Left lobe of liver (tissue), 2 donors: ENCODE results near the gene MAU2. TPM values are rescaled to one million over a fixed set of nuclear protein-coding genes. Genes with fewer than 3 reads are reported as not detected.
A peak's percentile ranks its signal among the peaks of the same experiment; 100 is the strongest.

Experiments
- ATAC-seq: fragments of 200-7000 bp; cut with Tn5 transposase; one replicate; pipeline ENCODE4 v1.9.1; 2020; ENCODE audit warnings: mild to moderate bottlenecking, moderate library complexity
- DNase-seq: peaks from one replicate; pipeline ENCODE4 v3.0.0-alpha.2; 2020; ENCODE audit warnings: low spot score
- total RNA-seq: library from RNA; stranded (reverse); gene quantifications from one replicate; pipeline ENCODE4 v1.2.1, GENCODE V29; 2021
- donor health status: DM: no; HTN: no; CAD: no; lungs with moderate emphysema.
- donor health status: DM: no; HTN: yes; CAD: no.

MAU2 gene
- total RNA-seq, 1 donor from 2014 or later: 24.7 TPM

DNA sequence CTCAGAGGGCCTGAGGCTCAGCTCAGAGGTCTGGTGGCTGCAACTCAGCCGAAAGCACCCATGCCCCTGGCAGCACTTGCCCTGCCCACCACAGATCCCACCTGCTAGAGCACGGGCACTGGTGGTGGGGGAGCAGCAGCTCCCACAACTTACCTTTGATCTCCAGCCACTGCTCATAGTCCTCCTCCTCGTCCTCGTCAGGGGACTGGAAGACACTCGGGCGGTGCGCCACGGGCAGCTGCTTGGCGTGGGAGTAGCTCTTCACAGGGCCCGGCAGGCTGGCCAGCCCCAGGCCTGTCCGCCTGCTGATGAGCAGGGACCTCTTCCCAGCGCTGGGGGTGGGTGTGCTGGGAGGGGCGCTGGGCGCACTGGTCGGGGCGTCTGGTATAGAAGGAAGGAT lies 14.9 kb upstream of the MAU2 start:
- no peak for DNase-seq
- ATAC-seq: no peak

DNA sequence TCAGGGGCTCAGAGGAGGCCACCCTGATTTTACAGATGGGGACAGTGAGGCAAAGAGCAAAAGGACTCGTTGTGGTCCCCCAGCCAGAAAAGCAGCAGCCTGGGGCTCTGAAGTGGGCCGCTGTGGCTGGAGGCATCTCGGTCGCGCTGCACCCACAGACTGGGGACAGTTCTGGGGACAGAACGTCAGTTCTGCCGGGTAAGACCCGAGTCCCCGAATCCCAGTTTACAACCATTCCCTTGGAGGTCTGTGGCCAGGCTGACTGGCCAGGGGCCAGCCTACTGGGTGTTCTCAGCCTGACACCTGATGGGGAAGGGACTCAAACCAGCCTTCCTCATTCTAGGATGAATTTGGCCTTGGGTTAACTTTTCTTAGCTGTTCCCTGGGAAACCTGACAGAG lies 14.4 kb upstream of the MAU2 start:
- DNase-seq (no peak), ATAC-seq (no peak)

DNA sequence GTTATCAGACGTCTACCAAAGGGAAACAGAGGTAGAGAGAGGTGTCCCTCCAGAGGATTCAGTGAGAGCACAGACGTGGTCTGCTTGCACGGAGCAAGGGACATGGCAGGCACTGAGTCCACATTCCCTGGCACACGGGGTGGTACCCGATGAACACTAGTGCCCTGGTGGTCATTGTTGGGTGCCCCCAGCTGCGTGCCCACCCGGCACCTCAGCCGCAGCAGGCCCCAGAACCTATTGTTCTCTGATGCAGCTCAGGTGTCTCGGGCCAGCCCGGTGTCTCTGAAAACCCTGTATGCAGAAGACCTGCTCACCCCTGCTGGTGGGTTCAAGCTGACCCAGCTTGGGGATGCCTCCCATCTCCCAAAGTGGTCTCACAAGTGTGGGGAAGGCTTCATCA lies 12.3 kb upstream of the MAU2 start:
- no peak for ATAC-seq
- no peak for DNase-seq

DNA sequence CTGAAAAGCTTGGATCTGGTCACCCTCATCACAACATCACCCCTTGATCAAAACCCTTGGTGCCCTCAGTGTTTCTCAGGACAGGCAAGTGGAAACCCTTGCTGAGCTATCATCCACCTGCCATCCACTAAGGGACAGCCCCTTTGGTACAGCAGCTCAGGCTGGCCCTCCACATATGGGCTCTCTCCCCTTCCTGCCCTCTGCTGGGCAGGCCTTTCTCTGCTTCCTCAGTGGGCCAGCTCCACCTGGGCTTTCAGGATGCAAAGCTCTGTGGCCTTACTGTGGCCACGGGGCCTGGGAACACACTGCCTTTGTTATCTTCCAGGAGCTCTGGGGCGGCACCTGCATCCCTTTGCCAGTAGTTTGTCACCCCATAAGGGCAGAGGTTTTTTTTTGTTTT lies 5.2 kb upstream of the MAU2 start:
- DNase-seq (no peak), ATAC-seq (no peak)

DNA sequence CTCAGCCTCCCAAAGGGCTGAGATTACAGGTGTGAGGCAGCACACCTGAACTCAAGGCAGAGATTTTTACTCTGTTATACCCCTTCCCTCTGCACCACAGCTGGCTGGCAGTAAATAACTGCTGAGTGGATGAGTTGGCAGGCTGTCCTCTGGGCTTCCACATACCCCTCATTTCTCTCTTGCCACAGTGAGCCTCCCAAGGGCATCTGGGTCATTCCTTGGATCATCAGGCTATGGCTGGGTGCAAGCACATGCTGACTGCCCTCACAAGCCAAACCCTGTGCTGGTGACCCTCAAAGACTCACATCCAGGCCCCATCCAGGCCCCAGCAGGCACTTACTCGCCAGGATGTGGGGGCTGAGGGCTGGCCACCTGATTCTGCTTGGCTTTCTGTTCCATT lies 4.5 kb upstream of the MAU2 start:
- DNase-seq: no peak
- no peak for ATAC-seq

DNA sequence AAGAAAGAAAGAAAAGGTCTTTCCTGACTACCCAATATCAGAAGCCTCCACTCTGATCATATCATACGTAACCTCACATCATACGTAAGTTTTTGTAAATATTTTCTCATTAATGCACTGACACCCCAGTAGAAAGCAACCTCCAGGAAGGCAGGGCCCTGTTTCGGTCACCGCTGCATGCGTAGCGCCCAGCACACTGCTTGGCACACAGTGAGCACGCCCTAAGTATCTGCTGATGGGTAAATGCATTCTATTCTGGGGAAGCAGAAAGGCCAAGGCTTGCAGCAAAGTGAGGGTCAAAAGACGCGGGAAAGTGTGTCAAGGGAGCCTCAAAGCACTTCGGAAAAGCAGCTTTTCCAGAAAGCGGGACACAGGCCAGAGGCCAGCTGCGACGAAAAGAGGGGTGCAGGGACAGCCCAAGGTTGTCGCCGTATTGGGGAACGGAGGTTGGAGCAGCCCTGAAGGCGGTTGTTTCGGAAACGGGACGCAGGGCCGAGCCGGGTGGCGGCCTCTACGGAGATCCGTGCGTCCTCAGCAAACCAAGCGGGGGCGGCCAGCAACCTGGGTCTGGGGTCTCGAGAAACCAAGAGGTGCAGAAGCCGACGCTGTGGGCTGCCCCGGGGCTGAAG lies 783 bp upstream of the MAU2 start:
- no peak for DNase-seq
- peak; percentile 4 for ATAC-seq

DNA sequence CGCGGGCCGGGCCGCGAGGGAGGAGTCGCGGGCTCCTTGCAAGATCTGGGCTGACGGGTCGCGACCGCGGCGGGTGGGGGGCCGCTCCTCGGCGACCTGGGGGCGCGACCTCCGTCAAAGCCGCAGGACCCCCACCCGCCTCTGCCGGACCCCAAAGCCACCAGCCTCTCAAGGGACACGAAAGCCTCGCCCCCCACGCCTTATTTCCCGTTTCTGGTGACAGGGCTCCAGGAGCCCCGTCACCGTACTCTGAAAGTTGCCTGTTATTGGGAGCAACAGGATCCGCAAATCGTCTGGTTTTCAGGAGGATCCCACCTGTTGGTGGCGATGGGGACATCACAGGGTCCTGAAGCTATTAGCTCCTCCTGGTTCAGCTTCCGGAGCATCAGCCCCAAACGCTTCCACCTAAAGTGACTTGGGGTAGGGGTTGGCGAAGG lies 530 bp downstream of the MAU2 start:
- ATAC-seq (no peak), DNase-seq (no peak)

DNA sequence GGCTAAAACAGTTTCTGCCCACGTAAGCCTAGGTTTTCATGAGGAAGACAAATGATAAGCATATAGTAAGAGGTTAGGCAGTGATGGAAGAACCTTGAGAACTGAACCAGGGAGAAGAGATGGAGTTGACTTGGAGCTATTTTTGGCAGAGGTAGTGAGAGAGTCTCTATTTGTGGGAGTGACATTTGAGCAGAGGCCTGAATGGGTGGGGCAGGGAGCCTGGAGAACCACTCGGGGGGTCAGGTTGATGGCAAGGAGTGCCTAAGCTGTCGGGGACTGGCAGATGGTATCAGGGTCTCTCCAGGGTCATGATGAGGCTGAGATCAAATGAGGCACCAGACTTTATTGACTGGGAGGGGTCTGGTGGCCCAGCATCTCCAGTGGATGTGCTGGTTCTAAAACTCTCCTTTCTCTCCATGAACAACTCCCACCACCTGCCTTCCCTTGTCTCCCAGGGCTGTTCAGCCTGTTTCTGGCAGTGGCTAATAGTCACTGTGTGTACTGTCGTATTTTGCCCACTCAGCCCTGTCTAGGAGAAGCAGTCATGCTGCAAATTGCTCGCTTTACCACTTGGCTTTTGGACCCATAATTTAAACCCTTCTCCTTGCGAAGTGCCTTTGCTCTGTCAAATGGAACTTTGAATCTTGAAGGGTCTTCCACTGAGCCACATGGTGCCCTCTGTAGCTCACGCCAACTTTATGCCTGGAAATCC lies 3.6 kb downstream of the MAU2 start:
- ATAC-seq (no peak), DNase-seq (no peak)

DNA sequence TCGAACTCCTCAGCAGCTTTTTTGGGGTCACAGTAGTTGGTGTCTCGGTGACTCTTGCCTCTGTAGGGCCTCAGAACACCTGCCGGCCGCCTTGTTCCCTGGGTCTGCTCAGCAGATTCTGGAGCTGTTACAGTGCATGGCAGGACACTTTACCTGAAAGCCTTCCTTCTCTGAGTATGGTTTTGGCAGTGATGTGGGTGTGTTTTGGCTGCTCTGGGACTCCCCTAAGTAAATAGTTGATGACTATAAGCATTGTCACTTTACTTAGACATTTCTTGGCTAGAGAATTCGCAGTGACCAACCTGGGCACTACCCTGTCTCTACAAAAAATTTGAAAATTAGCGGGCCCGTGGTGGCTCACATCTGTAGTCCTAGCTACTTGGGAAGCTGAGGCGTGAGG lies 7.0 kb downstream of the MAU2 start:
- ATAC-seq: no peak
- no peak for DNase-seq

DNA sequence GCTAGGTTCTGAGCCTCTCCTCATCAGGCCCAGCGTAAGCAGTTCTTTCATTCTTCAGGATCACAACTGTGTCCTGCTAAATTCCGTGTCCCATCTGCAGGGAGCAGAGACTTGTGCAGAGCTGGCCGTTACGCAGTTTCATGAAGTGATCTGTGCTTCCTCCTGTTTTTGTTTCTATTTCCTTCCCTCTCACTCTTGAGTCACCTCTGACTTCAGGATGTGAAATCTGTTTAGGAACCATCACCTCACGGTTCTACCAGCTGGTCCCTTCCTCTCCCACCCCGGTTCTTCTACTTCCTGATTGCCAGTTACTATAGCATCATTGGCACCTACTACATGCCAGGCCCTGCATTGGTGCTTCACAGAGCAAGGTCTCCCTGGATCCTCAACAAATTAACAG lies 8.5 kb downstream of the MAU2 start:
- DNase-seq (no peak), ATAC-seq (no peak)

DNA sequence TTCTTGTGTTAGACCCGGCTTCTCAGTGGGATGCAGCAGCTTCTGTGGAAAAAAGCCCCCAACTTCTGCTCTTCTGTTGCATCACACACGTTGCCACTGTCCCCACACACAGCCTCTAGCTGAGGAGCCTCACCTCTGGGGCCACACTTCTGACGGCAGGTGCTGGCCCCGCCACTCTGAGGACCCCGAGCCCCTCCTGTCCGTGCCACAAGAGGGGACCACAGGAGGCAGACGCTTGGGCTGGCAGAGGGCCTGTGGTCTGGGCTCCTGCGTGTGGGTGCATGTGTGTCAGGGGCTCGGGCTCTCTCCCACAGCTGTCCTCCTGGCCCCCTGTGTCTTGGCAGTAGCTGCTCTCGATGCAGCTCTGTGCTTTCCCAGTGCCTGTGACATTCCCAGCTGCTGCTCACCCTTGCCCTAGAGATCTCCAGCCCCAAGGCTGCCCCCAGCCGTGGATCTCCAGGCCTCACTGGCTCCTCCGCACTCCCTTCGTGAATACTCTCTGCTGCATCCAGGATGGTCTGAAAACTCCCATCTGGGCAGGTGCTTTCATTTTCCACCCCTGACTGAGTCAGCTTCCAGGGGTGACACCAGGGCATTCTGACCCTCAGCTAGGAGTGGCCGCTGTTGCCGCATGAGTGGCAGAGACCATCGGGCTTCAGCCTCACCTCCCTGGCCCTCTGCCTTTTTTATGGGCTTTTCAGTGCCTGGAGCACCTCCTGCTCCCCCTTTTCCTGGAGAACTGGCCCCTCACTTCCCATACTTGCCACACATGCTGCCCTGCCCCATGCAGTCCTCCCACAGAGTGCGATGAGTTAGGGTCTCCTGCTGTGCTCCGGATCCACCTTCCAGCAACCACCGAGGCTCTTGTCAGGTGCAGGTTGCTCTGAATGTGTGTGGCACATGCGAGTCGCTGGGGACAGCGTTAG lies 13.7 kb downstream of the MAU2 start:
- DNase-seq (no peak), ATAC-seq (no peak)

DNA sequence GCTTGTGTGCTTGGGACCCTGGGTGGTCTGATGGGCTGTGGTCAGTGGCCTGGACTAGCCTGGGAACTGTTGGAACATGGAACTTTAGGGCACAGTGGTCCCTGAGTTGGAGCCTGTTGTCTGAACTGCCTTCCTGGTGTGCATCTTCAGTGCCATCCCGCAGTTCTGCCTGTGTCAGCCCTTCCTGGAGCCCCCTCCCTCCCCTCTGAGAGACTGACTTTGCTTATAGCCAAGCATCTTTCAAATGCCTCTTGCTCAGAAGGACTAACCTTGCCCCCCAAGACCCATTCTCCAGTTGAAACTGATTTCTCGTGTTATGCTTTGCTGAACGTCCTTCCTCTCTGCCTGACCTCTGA lies 14.3 kb downstream of the MAU2 start:
- no peak for ATAC-seq

DNA sequence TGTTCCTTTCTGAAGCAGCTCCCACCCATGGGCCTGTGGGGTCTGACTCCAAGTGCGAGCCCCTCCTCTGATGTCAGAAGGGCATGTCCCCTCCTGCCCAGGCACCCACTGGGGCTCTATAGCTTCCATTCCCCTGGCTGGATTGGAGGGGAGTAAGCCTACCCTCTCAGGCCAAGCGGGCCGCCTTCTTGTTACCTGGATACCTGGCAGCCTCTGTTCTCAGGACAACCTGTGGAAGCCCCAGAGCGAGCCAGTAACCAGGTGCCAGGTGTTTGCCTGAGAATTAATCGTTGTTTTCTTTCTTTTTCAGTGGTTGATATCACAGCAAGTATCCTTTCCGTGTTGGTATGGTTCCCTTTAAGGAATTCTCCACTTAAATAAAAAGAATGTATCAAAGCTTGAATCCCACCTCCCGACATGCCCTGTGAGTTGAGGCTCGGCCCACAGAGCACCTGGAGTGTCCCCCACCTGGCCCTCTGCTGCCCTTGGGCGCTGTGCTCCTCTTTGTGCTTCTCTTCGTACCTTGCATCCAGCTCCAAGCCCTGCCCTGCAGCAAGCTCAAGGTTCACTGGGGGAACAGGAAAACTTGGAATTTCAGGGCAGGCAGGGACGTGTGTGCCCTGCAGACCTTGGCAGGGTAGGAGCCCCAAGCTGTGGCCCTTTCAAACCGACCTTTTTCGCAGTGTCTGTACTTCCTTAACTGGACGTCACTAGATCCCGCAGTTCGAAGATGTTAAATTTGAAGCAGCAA lies 15.0 kb downstream of the MAU2 start:
- DNase-seq (no peak), ATAC-seq (no peak)

More for the DNA sequence above, 14.3 kb downstream of the MAU2 start:
- no peak for DNase-seq

DNA sequence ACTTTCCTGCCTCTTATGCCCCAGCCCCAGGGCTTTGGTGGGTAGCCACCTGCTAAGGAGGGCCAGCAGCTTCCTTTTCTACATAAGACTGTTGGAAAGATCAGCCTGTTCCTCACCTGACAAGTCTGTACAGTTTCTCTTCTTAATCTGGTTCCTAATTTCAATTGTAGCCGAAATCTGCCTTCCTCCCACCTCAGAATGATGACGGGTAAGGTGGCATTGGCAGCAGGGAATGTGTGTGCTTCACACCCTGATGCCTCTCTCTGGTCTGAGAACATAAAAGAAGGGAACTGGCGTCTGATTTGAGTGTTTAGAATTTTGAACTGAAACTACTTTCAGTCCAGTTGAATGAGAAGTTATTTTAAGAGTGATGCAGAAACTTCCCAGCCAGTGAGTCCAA lies 16.0 kb downstream of the MAU2 start:
- ATAC-seq: no peak
- DNase-seq: no peak

DNA sequence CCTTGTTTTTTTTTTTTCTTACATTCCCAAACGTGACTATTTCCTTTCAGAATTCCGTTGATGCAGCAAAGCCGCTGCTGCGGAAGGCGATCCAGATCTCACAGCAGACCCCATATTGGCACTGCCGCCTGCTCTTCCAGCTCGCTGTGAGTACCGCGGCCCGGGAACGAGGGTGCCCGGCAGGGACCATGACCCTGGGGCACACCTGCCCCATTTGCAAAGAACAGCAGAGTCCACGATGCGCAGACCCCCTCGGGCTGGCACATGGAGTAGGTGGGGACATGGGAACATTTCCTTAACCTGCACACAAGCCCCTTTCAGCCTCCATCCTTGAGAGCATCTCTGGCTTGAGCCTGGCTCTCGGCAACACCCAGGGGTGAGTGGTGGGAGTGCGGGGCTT lies 16.5 kb downstream of the MAU2 start:
- no peak for DNase-seq
- no peak for ATAC-seq

DNA sequence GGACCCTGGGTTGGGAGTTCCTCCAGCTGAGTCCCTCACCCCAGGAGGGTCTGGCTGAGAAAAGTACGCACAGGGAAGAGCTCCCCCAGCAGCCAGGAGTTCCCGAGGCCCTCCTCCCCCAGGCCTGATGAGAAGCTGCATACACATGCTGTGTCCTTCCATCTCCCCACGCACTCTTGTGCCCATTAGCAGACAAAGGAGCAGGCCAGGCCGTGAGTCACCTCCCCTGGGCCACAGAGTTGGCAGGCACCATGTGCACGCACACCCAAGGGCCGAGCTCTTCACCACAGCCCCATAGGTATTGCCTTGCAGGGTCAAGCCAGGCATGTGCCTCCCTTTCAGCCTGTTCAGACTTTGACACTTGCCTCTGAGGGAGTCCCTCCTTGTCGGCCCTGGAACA lies 17.5 kb downstream of the MAU2 start:
- ATAC-seq (no peak), DNase-seq (no peak)

DNA sequence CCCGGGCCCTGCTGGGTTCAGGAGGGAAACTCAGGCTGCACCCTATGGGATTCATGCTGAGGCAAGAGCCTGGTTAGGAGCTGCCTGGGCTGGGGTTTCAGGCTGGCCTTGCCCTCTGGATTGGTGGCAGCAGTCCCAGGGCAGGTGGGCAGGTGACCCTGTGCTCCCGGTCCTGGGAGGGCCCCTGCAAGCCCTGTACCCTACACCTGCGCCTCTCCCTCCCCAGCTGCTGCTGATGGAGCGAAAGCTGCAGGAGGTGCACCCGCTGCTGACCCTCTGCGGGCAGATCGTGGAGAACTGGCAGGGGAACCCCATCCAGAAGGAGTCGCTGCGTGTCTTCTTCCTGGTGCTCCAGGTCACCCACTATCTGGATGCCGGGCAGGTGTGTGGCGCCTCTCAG lies 20.4 kb downstream of the MAU2 start:
- ATAC-seq (no peak), DNase-seq (no peak)

DNA sequence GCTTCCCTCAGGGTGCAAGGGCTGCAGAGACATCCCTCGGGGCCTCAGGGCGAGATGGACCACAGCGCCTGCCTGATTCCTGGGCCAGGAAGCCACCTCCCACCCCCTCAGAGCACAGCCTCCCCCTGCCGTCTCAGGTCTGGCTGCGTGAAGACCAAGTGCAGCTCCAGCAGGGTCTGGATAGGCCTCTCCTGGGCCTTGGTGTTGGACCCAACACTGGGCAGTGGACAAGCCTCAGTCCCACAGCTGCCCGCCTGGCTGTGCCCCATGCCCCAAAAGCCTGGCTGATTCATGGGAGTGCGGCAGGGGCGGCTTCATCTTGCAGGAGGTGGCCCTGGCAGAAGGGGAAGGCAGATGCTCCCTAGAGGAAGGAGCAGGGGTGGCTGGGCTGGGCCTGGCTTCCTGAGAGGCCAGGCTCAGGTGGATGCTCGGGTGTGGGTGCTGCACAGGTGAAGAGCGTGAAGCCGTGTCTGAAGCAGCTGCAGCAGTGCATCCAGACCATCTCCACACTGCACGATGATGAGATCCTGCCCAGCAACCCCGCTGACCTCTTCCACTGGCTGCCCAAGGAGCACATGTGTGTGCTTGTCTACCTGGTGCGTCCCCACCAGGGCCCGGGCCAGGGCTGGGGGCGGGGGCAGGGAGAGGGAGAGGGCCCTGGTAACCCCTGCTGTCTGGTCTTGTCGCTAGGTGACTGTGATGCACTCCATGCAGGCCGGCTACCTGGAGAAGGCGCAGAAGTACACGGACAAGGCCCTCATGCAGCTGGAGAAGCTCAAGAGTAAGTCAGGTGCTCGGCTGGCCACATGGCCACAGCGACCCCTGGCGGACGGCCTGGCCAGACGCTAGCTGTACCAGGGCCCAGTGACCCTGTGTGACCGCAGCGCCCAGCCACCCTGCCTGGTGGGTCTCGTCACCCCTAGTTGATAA lies 21.7 kb downstream of the MAU2 start:
- ATAC-seq (peak; percentile 92), DNase-seq (peak; percentile 70)

DNA sequence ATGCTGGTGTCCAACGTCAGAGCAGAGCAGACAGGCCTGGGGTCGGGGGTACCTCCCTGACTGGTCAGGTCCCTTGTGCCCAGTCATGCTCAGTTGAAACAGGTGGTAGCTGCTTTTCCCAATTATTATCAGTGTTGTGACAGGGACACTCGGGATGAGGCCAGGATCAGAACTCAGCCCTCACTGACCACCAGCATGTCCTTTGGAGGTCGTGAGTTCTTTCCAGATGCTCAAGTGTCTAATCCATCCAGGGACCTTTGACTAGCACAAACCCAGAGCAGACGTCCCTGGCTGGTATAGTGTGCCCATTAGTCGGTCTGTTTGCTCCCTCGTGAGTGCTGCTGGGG lies 22.4 kb downstream of the MAU2 start:
- ATAC-seq: no peak
- no peak for DNase-seq

DNA sequence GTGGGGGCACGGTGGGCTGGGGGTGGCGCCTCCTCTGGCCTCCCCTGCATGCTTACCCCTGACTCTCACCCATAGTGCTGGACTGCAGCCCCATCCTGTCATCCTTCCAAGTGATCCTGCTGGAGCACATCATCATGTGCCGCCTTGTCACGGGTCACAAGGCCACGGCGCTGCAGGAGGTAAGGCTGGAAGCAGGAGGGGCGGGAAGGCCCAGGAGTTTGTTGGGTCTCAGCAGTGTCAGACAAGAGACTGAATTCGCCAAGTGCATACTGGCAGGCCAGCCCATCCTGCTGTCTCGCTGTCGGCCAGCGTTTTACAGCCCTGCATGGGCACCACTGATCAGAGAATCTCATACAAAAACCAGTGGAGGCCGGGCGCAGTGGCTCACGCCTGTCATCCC lies 23.1 kb downstream of the MAU2 start:
- no peak for DNase-seq
- ATAC-seq: no peak
